HG03280 (cell line): ENCODE results near the gene CPNE4.

Experiments
- ATAC-seq: cut with Tn5 transposase; IDR thresholded peaks from one replicate; pipeline ENCODE4 v1.9.1; 2021; ENCODE audit warnings: mild to moderate bottlenecking, moderate library complexity; ENCODE audit not compliant: unreplicated experiment

CPNE4 gene

GRCh38 chr3:131705558-131706051 lies 329.2 kb downstream of the CPNE4 start:
- peak; percentile 69 for ATAC-seq

- no peak for ATAC-seq
Measured at GRCh38 chr3:131705099-131705498, 329.7 kb downstream of the CPNE4 start.

GRCh38 chr3:131704098-131704497 lies 330.7 kb downstream of the CPNE4 start:
- ATAC-seq, result no peak

GRCh38 chr3:131702146-131702545 lies 332.7 kb downstream of the CPNE4 start:
- ATAC-seq, result no peak

- no peak for ATAC-seq
Measured at GRCh38 chr3:131701153-131701770, 333.6 kb downstream of the CPNE4 start.

- no peak for ATAC-seq
Measured at GRCh38 chr3:131699001-131699400, 335.8 kb downstream of the CPNE4 start.

GRCh38 chr3:131694376-131694775 lies 340.4 kb downstream of the CPNE4 start:
- ATAC-seq, result no peak

GRCh38 chr3:131692356-131692755 lies 342.5 kb downstream of the CPNE4 start:
- no peak for ATAC-seq

- no peak for ATAC-seq
Measured at GRCh38 chr3:131690800-131691199, 344.0 kb downstream of the CPNE4 start.

GRCh38 chr3:131688370-131688769 lies 346.4 kb downstream of the CPNE4 start:
- ATAC-seq, result no peak

GRCh38 chr3:131669600-131669999 lies 365.2 kb downstream of the CPNE4 start:
- no peak for ATAC-seq

GRCh38 chr3:131658771-131659170 lies 376.0 kb downstream of the CPNE4 start:
- no peak for ATAC-seq

GRCh38 chr3:131658115-131658514 lies 376.7 kb downstream of the CPNE4 start:
- ATAC-seq, result no peak

GRCh38 chr3:131655070-131655690 lies 379.6 kb downstream of the CPNE4 start:
- ATAC-seq, result no peak

- ATAC-seq, result no peak
Measured at GRCh38 chr3:131645638-131646037, 389.2 kb downstream of the CPNE4 start.

- no peak for ATAC-seq
Measured at GRCh38 chr3:131636266-131636775, 398.5 kb downstream of the CPNE4 start.

GRCh38 chr3:131630807-131631206 lies 404.0 kb downstream of the CPNE4 start:
- no peak for ATAC-seq

GRCh38 chr3:131630097-131630496 lies 404.7 kb downstream of the CPNE4 start:
- ATAC-seq, result peak; percentile 76

GRCh38 chr3:131623431-131623830 lies 411.4 kb downstream of the CPNE4 start:
- no peak for ATAC-seq

- ATAC-seq, result no peak
Measured at GRCh38 chr3:131622726-131623125, 412.1 kb downstream of the CPNE4 start.

- ATAC-seq, result no peak
Measured at GRCh38 chr3:131620977-131621376, 413.8 kb downstream of the CPNE4 start.

- ATAC-seq, result no peak
Measured at GRCh38 chr3:131619821-131620220, 415.0 kb downstream of the CPNE4 start.
